ENCODE measurements around the gene RASSF1. TPM values are rescaled to one million over a fixed set of nuclear protein-coding genes. Genes with fewer than 3 reads are reported as not detected.

RASSF1 gene
- total and polyA plus RNA-seq, 2 of the 13 experiments (the other 11 are each of a cell fraction or from before 2014, with no cell fraction given), result 10.2 to 27.5 TPM

DNA sequence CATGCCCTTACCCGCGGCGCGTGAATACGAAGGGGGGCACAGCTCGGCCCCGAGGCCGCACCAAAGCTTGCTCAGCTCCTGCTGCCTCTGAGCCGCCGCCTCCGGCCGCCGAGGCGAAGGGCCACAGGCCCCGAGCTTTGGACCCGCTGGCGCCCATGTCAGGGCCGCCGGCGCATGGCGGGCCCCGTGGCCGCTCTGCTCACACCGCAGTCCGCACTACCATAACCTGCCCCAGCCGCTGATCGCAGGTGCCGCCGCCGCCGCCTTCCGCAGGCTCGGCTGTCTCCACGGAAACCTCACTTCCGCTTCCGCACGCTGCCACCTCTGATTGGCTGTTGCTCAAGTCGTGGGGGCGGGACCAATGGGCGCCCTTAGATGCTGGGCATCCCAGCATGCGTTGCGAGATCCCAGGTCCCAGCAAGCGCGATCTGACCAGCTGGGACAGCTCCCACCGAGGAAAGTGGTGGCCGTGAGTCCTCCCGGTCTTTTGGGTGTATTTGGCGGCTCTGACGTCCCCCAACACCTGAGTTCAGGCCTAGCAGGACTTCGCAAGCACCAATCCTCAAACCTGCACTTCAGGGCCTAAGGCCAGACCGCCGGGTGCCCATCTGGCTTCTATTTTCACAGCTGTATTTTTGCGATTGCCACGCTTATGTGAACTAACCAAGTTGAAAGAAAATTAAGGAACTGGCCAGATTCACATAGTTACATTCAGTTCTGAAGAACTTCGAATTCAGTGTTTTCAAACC lies 12.5 kb downstream of the RASSF1 start, which contains the start of gene TUSC2 (continued):
- TF ChIP-seq, protein P1, sequence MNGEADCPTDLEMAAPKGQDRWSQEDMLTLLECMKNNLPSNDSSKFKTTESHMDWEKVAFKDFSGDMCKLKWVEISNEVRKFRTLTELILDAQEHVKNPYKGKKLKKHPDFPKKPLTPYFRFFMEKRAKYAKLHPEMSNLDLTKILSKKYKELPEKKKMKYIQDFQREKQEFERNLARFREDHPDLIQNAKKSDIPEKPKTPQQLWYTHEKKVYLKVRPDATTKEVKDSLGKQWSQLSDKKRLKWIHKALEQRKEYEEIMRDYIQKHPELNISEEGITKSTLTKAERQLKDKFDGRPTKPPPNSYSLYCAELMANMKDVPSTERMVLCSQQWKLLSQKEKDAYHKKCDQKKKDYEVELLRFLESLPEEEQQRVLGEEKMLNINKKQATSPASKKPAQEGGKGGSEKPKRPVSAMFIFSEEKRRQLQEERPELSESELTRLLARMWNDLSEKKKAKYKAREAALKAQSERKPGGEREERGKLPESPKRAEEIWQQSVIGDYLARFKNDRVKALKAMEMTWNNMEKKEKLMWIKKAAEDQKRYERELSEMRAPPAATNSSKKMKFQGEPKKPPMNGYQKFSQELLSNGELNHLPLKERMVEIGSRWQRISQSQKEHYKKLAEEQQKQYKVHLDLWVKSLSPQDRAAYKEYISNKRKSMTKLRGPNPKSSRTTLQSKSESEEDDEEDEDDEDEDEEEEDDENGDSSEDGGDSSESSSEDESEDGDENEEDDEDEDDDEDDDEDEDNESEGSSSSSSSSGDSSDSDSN (CRISPR knock-in tag; IDR thresholded peaks at IDR 0.05), result peak; percentile 25
- TF ChIP-seq MBNL3 (CRISPR knock-in tag; conservative IDR thresholded peaks at IDR 0.05) (no peak), ZNF260 (CRISPR knock-in tag; IDR thresholded peaks at IDR 0.05; ENCODE audit: borderline replicate concordance, low read depth) (no peak), MZF1 (CRISPR knock-in tag; IDR thresholded peaks at IDR 0.05; ENCODE audit: borderline replicate concordance) (no peak), POLR2AphosphoS5 (IDR thresholded peaks at IDR 0.05; ENCODE audit: low read depth, low read length) (peak; percentile 87), RFXANK (CRISPR knock-in tag; IDR thresholded peaks at IDR 0.05) (no peak), ZNF431 (CRISPR knock-in tag; IDR thresholded peaks at IDR 0.05; ENCODE audit: borderline replicate concordance, low read depth) (no peak; the same call in 1 of the 2 replicates), MED1 (CRISPR knock-in tag; IDR thresholded peaks at IDR 0.05) (peak; percentile 44), KMT2A (CRISPR knock-in tag; IDR thresholded peaks at IDR 0.05) (peak; percentile 91; the same call in 1 of the 2 replicates), GPN1 (CRISPR knock-in tag; IDR thresholded peaks at IDR 0.05; ENCODE audit: borderline replicate concordance) (no peak), CAMTA2 (CRISPR knock-in tag; IDR thresholded peaks at IDR 0.05; ENCODE audit: borderline replicate concordance) (no peak), ZNF749 (CRISPR knock-in tag; IDR thresholded peaks at IDR 0.05; ENCODE audit: borderline replicate concordance) (no peak), ZNF605 (CRISPR knock-in tag; IDR thresholded peaks at IDR 0.05) (peak; percentile 75), SALL2 (CRISPR knock-in tag; IDR thresholded peaks at IDR 0.05) (peak; percentile 59; the same call in 1 of the 2 replicates), ZNF781 (CRISPR knock-in tag; IDR thresholded peaks at IDR 0.05; ENCODE audit: borderline replicate concordance, not compliant biosample characterization) (peak; percentile 16), ERF (CRISPR knock-in tag; IDR thresholded peaks at IDR 0.05) (no peak), ZNF512 (CRISPR knock-in tag; IDR thresholded peaks at IDR 0.05) (no peak), KAT8 (CRISPR knock-in tag; IDR thresholded peaks at IDR 0.05) (peak; percentile 95), ZNF34 (CRISPR knock-in tag; IDR thresholded peaks at IDR 0.05; ENCODE audit: borderline replicate concordance) (peak; percentile 83; the same call in 1 of the 2 replicates), ZNF460 (CRISPR knock-in tag; IDR thresholded peaks at IDR 0.05; ENCODE audit: borderline replicate concordance) (no peak), MTA3 (CRISPR knock-in tag; IDR thresholded peaks at IDR 0.05) (no peak), NAIF1 (CRISPR knock-in tag; IDR thresholded peaks at IDR 0.05; ENCODE audit: borderline replicate concordance) (no peak), U2AF1 (optimal IDR thresholded peaks at IDR 0.05; ENCODE audit: low read depth, low read length) (no peak), HHEX (CRISPR knock-in tag; IDR thresholded peaks at IDR 0.05) (no peak), ZNF350 (CRISPR knock-in tag; IDR thresholded peaks at IDR 0.05; ENCODE audit: borderline replicate concordance, low read depth) (peak; percentile 70; the same call in 1 of the 2 replicates)
- TF ChIP-seq, protein P2, sequence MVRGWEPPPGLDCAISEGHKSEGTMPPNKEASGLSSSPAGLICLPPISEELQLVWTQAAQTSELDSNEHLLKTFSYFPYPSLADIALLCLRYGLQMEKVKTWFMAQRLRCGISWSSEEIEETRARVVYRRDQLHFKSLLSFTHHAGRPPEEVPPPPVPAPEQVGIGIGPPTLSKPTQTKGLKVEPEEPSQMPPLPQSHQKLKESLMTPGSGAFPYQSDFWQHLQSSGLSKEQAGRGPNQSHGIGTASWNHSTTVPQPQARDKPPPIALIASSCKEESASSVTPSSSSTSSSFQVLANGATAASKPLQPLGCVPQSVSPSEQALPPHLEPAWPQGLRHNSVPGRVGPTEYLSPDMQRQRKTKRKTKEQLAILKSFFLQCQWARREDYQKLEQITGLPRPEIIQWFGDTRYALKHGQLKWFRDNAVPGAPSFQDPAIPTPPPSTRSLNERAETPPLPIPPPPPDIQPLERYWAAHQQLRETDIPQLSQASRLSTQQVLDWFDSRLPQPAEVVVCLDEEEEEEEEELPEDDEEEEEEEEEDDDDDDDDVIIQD (CRISPR knock-in tag; IDR thresholded peaks at IDR 0.05; ENCODE audit: low read depth), result no peak; the same call in 1 of the 2 replicates
